Fibroblast of pulmonary artery (primary cell): Measurements from ENCODE around the gene ZBTB16.

Experiments used
- DNase-seq: peaks from one replicate; pipeline ENCODE4 v3.0.0-alpha.2; 2010; ENCODE audit warnings: low read depth
- H3K4me3 ChIP-seq: replicated peaks from 2 replicates; pipeline ENCODE4 v1.5.1; 2011; ENCODE audit warnings: low read depth, mild to moderate bottlenecking, control low read depth, low read length, moderate library complexity
- CTCF ChIP-seq: IDR thresholded peaks from 2 replicates; pipeline ENCODE4 v1.5.1; 2011; ENCODE audit warnings: mild to moderate bottlenecking, control low read depth, low read length, inconsistent platforms; ENCODE audit errors: missing control alignments

Gene ZBTB16

GRCh38 chr11:114162719-114163123 is 103.2 kb downstream of the ZBTB16 start:
- peak; percentile 100 for DNase-seq
- H3K4me3 ChIP-seq, result no peak overlapping the region
- no peak for TF ChIP-seq CTCF

GRCh38 chr11:114163229-114163631 is 103.7 kb downstream of the ZBTB16 start:
- peak; percentile 95 for DNase-seq
- H3K4me3 ChIP-seq, result peak overlapping the region; percentile 26
- TF ChIP-seq CTCF, result no peak

- peak overlapping the region; percentile 26 for H3K4me3 ChIP-seq
- TF ChIP-seq CTCF, result no peak
- peak; percentile 61 for DNase-seq
Observed at GRCh38 chr11:114163830-114164401, 104.4 kb downstream of the ZBTB16 start.

GRCh38 chr11:114164546-114164945 is 105.0 kb downstream of the ZBTB16 start:
- H3K4me3 ChIP-seq, result no peak overlapping the region
- DNase-seq, result no peak

GRCh38 chr11:114165326-114166230 is 106.1 kb downstream of the ZBTB16 start:
- no peak for DNase-seq
- no peak for TF ChIP-seq CTCF
- H3K4me3 ChIP-seq, result no peak overlapping the region

More at GRCh38 chr11:114164546-114164945, 105.0 kb downstream of the ZBTB16 start:
- no peak for TF ChIP-seq CTCF

- no peak for TF ChIP-seq CTCF
- DNase-seq, result no peak
- H3K4me3 ChIP-seq, result no peak overlapping the region
Observed at GRCh38 chr11:114166362-114166761, 106.9 kb downstream of the ZBTB16 start.
